NCI-H510A (cell line): ENCODE measurements around the gene BICDL2.
"Not testable (repeated sequence)": the region's sequence is repeated elsewhere in the genome, so short reads cannot be mapped to it uniquely, and the experiment has no call there.

Source experiments
- DNase-seq: peaks from one replicate; lab custom pipeline; 2025; lab: John Stamatoyannopoulos, UW

BICDL2 gene

DNA sequence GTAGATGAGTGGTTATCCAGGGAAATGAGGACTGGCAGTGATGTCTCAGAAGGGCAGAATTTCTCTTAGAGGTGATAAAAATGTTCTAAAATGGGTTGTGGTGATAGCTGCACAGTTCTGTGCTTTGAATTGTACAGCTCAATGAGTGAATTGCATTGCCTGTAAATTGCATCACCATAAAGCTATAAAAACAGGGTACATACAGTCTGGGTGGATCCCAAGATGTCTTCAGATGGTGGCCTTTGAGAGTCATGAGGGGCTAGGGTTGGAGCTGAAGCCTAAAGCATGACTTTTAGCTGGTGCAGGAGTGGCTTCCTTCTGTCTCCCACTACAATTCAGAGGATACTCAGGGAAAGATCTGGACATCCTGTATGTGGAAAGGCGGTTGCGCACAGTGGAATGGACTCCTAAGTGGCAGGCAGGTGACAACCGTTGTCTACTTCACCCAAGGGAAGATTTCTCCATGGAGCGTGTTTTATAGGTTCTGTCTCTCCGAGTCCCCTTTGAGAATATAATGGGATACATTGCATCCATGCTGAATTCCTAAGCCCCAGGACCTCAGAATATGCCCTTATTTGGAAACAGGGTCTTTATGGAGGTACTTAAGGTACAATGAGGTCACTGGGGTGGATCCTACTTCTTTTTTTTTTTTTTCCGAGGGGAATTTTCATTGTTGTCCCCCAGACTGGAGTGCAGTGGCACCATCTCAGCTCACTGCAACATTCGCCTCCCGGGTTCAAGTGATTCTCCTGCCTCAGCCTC is 27.1 kb upstream of the BICDL2 start:
- no peak for DNase-seq

DNA sequence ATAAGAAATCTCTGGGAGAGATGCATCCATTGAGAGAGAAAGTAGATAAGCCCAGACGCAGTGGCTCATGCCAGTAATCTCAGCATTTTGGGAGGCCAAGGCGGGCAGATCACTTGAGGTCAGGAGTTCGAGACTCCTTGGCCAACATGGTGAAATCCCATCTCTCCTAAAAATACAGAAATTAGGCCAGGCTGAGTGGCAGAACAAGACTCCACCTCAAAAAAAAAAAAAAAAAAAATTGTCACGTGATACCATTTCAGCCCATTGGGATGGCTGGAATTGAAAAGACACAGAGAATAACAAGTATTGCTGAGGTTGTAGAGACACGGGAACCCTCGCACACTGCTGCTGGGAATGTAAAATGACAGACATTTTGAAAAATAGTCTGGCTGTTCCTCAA is 25.8 kb upstream of the BICDL2 start:
- no peak for DNase-seq

GRCh38 chr16:3060339-3061127 is 23.8 kb upstream of the BICDL2 start:
- no peak for DNase-seq

- no peak for DNase-seq
These were observed 23.0 kb upstream of the BICDL2 start for GRCh38 chr16:3059723-3060242.

- no peak for DNase-seq
These were observed 22.4 kb upstream of the BICDL2 start for GRCh38 chr16:3059041-3059722.

GRCh38 chr16:3058139-3059030 is 21.6 kb upstream of the BICDL2 start:
- DNase-seq: no peak

DNA sequence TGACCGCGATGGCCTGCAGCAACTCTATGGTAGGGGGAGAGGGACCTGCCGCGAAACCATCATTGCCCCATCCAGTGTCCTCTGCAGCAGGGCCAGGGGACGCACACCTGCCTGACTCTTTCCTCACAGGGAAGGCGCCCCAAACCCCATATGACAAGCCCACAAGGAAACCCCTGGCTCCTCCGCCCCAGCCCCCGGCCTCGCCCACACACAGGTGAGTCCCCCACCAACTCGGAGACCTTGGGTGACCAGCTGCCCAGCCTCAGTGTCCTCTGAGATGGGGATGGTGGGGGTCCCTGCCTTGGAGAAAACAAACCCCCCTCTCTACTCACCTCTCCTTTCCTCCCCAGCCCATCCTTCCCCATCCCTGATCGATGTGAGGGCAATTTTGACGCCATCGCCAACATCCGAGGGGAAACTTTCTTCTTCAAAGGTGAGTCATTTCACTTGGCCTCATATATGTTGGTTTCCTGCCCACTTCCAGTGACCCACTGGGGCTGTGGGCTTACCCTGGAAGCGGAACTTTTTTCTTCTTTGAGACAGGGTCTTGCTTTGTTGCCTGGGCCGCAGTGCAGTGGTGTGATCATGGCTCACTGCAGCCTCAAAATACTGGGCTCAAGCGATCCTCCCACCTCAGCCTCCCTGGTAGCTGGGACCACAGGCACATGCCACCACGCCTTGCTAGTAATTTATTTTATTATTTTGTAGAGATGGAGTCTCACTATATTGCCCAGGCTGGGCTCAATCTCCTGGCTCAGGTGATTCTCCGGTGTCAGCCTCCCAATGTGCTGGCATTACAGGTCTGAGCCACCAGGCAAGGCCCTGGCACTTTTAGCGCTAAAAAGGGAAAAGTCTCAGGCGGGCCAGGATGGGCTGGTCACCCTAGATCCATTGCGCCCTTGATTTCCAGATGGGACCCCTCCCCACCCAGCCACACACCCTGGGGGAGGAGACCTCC is 20.7 kb upstream of the BICDL2 start:
- no peak for DNase-seq

GRCh38 chr16:3056336-3057180 is 19.8 kb upstream of the BICDL2 start:
- no peak for DNase-seq

- not testable (repeated sequence) for DNase-seq
These were observed 19.0 kb upstream of the BICDL2 start for GRCh38 chr16:3055734-3056115.

DNA sequence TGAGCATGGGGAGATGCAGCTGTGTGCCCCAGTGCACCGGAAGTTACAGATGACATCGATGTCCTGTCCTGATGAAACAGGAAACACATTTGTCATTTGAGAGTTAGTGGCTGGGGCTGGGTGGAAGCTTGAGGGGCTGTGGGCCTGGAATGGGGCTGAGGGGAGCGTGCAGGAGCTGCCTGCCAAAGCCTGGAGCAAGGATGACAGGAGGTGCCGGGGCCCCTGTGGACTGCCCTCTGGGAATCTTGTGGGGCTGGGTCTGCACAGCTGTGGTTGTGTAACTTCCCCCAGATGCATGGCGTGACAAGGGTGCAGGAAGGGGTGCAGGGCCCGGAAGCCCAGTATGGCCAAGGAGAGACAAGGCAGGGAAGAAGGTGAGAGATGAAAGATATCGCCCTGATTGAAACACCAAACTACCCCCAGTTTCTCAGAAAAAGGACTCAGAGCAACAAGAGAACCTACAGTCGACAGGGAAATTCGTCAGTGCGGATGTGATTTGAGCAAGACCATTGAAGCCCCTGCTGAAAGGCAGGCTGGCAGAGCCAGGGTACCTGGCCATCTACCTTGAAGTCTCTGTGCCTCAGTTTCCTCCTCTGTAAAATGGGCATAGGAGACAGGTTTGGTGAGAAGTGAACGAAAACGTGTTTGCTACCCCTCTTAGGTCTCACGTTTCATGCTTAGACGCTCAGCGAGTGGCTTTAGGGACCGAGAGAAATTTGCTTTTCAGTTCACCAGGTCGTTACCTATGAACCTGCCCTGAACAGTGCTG is 18.4 kb upstream of the BICDL2 start:
- DNase-seq: no peak

GRCh38 chr16:3053330-3053710 is 16.6 kb upstream of the BICDL2 start:
- DNase-seq: not testable (repeated sequence)

- not testable (repeated sequence) for DNase-seq
These were observed 16.0 kb upstream of the BICDL2 start for GRCh38 chr16:3052571-3053329.

- DNase-seq: no peak
These were observed 14.8 kb upstream of the BICDL2 start for GRCh38 chr16:3051494-3051893.

- no peak for DNase-seq
These were observed 14.3 kb upstream of the BICDL2 start for GRCh38 chr16:3051009-3051408.

DNA sequence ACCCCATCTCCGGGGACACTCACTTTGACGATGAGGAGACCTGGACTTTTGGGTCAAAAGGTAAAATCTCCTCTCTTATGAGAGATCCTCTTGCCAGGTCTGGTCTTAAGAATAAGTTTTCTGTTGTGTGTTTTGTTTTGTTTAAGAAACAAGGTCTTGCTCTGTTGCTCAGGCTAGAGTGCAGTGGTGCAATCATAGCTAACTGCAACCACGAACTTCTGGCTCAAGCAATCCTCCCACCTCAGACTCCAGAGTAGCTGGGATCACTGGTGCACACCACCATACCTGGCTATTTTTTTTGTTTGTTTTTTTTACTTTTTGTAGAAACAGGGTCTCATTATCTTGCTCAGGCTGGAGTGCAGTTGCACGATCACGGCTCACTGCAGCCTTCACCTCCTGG is 13.7 kb upstream of the BICDL2 start:
- no peak for DNase-seq

GRCh38 chr16:3049921-3050481 is 13.3 kb upstream of the BICDL2 start:
- DNase-seq: no peak

DNA sequence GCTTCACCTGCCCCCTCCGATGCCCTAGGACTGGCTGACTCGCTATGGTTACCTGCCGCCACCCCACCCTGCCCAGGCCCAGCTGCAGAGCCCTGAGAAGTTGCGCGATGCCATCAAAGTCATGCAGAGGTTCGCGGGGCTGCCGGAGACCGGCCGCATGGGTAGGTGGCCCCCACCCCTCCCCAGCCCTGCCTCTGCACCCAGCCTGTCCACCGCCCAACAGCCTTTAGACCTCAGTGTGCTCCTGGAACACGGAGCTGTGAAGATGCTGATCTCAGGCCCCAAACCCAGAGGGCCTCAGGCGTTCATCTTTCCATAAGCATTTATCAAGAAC is 10.6 kb upstream of the BICDL2 start:
- no peak for DNase-seq
